ENCODE data around the gene C1orf74.

C1orf74 gene

GRCh38 chr1:209815931-209816341 is 31.6 kb upstream of the C1orf74 start:
- H3K27ac ChIP-seq (replicated peaks), result no peak overlapping the region
- no peak for DNase-seq (ENCODE audit: low read depth in 1 of 2, low spot score in 1 of 2)
- H3K27me3 ChIP-seq (ENCODE audit: insufficient read depth, poor library complexity, severe bottlenecking), result no peaks in the 10 kb centered on the region
- TF ChIP-seq SPI1 (IDR thresholded peaks at IDR 0.05; ENCODE audit: borderline replicate concordance, low read depth) (no peak), POLR2AphosphoS5 (IDR thresholded peaks at IDR 0.05; ENCODE audit: low read depth) (no peak), CTCF (IDR thresholded peaks at IDR 0.05; ENCODE audit: insufficient read depth, low read length) (no peak), GABPA (IDR thresholded peaks at IDR 0.05; ENCODE audit: low read depth) (no peak), REST (IDR thresholded peaks at IDR 0.05; ENCODE audit: insufficient replicate concordance, low read depth) (no peak)
- no peak overlapping the region for H3K4me3 ChIP-seq (replicated peaks; ENCODE audit: insufficient read depth, low read length)

GRCh38 chr1:209815490-209815889 is 31.1 kb upstream of the C1orf74 start:
- Histone ChIP-seq H3K27ac (replicated peaks) (no peak overlapping the region), H3K27me3 (ENCODE audit: insufficient read depth, poor library complexity, severe bottlenecking) (no peaks in the 10 kb centered on the region), H3K4me3 (replicated peaks; ENCODE audit: insufficient read depth, low read length) (no peak overlapping the region)
- DNase-seq (ENCODE audit: low read depth in 1 of 2, low spot score in 1 of 2), result no peak
- TF ChIP-seq SPI1 (IDR thresholded peaks at IDR 0.05; ENCODE audit: borderline replicate concordance, low read depth) (no peak), GABPA (IDR thresholded peaks at IDR 0.05; ENCODE audit: low read depth) (no peak), POLR2AphosphoS5 (IDR thresholded peaks at IDR 0.05; ENCODE audit: low read depth) (no peak), CTCF (IDR thresholded peaks at IDR 0.05; ENCODE audit: insufficient read depth, low read length) (no peak), REST (IDR thresholded peaks at IDR 0.05; ENCODE audit: insufficient replicate concordance, low read depth) (no peak)

- Histone ChIP-seq H3K4me3 (replicated peaks; ENCODE audit: insufficient read depth, low read length) (no peak overlapping the region), H3K27me3 (ENCODE audit: insufficient read depth, poor library complexity, severe bottlenecking) (no peaks in the 10 kb centered on the region), H3K27ac (replicated peaks) (no peak overlapping the region)
- TF ChIP-seq SPI1 (IDR thresholded peaks at IDR 0.05; ENCODE audit: borderline replicate concordance, low read depth), result no peak
- TF ChIP-seq POLR2AphosphoS5 (IDR thresholded peaks at IDR 0.05; ENCODE audit: low read depth), result no peak
- no peak for TF ChIP-seq GABPA (IDR thresholded peaks at IDR 0.05; ENCODE audit: low read depth)
- TF ChIP-seq REST (IDR thresholded peaks at IDR 0.05; ENCODE audit: insufficient replicate concordance, low read depth), result no peak
- no peak for TF ChIP-seq CTCF (IDR thresholded peaks at IDR 0.05; ENCODE audit: insufficient read depth, low read length)
- no peak for DNase-seq (ENCODE audit: low read depth in 1 of 2, low spot score in 1 of 2)
These were observed 29.5 kb upstream of the C1orf74 start for GRCh38 chr1:209813902-209814301.

All from HL-60 (cell line).